LNCaP clone FGC (cell line): ENCODE results near the gene ZNF280B.
"Not testable (repeated sequence)": the region's sequence is repeated elsewhere in the genome, so short reads cannot be mapped to it uniquely, and the experiment has no call there.

Source experiments
- DNase-seq: peaks from one replicate; pipeline ENCODE4 v3.0.0-alpha.2; 2011; ENCODE audit warnings: low read depth
- H3K4me3 ChIP-seq: 2 replicates; pipeline ENCODE4 v1.5.1; 2011; ENCODE audit warnings: mild to moderate bottlenecking, low read depth, low read length, control low read depth
- CTCF ChIP-seq: IDR thresholded peaks from 2 replicates; pipeline ENCODE4 v1.5.1; 2012; ENCODE audit warnings: mild to moderate bottlenecking; ENCODE audit not compliant: control insufficient read depth, insufficient read depth; ENCODE audit errors: extremely low read depth

Gene ZNF280B

GRCh38 chr22:22520020-22520656, 11.6 kb upstream of the ZNF280B start, which contains the start of gene ZNF280A:
ZNF280A (minus strand) TSS chr22:22520270; CDS start chr22:22515630, 4,640 bp downstream.
- H3K4me3 ChIP-seq = no peak within 1 kb of the TSS
- DNase-seq = no peak
- no peak for TF ChIP-seq CTCF

- H3K4me3 ChIP-seq = no peak overlapping the region
- DNase-seq = no peak
- TF ChIP-seq CTCF = no peak
Measured at GRCh38 chr22:22519591-22519990, 11.0 kb upstream of the ZNF280B start.

GRCh38 chr22:22516992-22517391, 8.4 kb upstream of the ZNF280B start:
- no peak for DNase-seq
- TF ChIP-seq CTCF = no peak
- no peak overlapping the region for H3K4me3 ChIP-seq

DNA sequence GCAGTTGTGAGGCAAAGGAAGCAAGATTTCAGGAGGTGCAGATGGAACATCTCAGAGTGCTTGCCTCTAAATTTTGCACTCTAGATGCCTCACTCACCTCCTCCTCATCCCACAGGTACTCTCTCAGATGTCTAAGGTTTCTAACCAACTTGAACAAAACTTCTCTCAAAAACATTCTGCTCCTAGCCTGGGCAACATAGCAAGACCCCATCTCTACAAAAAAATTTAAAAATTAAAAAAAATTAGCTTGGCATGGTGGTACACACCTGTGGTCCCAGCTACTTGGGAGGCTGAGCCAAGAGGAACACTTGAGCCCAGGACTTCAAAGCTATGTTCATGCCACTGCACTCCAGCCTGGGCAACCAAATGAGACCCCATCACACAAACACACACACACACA, 7.3 kb upstream of the ZNF280B start:
- TF ChIP-seq CTCF = no peak
- no peak overlapping the region for H3K4me3 ChIP-seq
- DNase-seq = no peak

GRCh38 chr22:22514431-22514830, 5.9 kb upstream of the ZNF280B start:
- H3K4me3 ChIP-seq, DNase-seq: not testable (repeated sequence)

- H3K4me3 ChIP-seq = no peak overlapping the region
- no peak for DNase-seq
- TF ChIP-seq CTCF = no peak
Measured at GRCh38 chr22:22513619-22514018, 5.1 kb upstream of the ZNF280B start.

DNA sequence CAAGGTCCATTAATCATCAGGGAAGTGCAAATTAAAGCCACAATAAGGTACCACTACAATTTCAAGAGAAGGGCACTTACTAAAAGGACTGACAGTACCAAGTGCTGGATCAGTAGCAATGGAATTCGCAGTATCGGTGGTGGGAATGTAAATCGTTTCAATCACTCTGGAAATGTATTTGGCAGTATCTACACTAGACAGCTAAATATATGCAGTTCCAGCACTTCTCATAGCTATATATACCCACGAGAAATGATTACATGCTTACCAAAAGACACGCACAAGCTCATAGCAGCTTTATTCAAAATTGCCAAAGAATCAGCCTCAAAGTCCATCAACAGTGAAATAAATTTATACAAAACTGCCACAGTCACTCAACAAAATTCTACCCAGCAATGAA, 4.4 kb upstream of the ZNF280B start:
- no peak for TF ChIP-seq CTCF
- no peak overlapping the region for H3K4me3 ChIP-seq
- no peak for DNase-seq

DNA sequence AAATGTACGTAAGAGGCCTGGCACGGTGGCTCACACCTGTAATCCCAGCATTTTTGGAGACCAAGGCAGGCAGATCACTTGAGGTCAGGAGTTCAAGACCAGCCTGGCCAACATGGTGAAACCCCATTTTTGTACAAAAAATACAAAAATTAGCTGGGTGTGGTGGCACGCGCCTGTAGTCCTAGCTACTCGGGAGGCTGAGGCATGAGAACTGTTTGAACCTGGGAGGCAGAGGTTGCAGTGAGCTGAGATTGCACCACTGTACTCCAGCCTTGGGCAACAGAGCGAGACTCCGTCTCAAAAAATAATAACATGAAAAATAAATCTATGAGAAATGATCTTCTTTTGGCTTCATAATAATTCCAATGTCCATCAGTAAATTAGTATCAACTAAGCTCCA, 2.3 kb upstream of the ZNF280B start:
- H3K4me3 ChIP-seq, DNase-seq: not testable (repeated sequence)

DNA sequence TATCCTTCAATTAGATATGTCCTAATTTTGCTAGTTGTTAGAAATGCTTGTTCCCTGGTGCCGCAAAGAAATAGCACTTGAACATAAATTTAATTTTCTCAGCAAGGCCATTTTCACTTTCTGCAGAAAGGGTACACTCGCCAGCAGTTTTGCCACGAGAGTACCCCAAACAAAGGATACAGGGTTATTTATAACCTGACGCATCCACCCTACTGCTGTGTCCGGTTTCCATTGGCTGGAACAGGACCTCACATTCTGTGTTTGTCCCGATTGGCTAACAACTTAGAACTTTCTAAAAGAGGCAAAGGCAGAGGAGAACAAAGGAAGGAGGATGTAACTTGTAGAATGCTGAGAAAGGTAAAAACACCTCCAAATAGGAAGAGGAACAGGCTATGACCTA, 1.4 kb upstream of the ZNF280B start:
- not testable (repeated sequence) for H3K4me3 ChIP-seq, DNase-seq
